Measurements from ENCODE around the gene GNG13. TPM values are rescaled to one million over a fixed set of nuclear protein-coding genes. Genes with fewer than 3 reads are reported as not detected.

Gene GNG13
- total and polyA plus RNA-seq, 9 of the 15 experiments (the other 6 are each of a cell fraction or from before 2014, with no cell fraction given): not detected

- TF ChIP-seq E2F6 (IDR thresholded peaks at IDR 0.05; ENCODE audit: borderline replicate concordance in 1 of 2, extremely low read depth in 1 of 2, insufficient read depth in 1 of 2, insufficient read length in 1 of 2, low read depth in 1 of 2, low read length in 1 of 2, poor library complexity in 1 of 2, severe bottlenecking in 1 of 2) (peak in 1 of 2 experiments; percentile 33), ZBTB7A (IDR thresholded peaks at IDR 0.05; ENCODE audit: borderline replicate concordance, control insufficient read depth, low read depth, low read length) (0 out of 2 replicates have a peak, but pooled peaks have one; percentile 21), MAZ (CRISPR knock-in tag; conservative IDR thresholded peaks at IDR 0.05 in 1 of 2, IDR thresholded peaks at IDR 0.05 in 1 of 2) (peak; percentile 14 to 75; a peak in 3 of 4 replicates), ARID2 (IDR thresholded peaks at IDR 0.05) (peak; percentile 40; the same call in 1 of the 2 replicates), RB1 (IDR thresholded peaks at IDR 0.05; ENCODE audit: low read depth) (peak; percentile 66; the same call in 1 of the 2 replicates), HBP1 (CRISPR knock-in tag; IDR thresholded peaks at IDR 0.05) (no peak), REST (IDR thresholded peaks at IDR 0.05; ENCODE audit: borderline replicate concordance) (peak; percentile 88), REST (CRISPR knock-in tag; IDR thresholded peaks at IDR 0.05; ENCODE audit: low read depth) (no peak), THRAP3 (IDR thresholded peaks at IDR 0.05; ENCODE audit: borderline replicate concordance) (0 out of 2 replicates have a peak, but pooled peaks have one; percentile 59), ZNF75A (CRISPR knock-in tag; IDR thresholded peaks at IDR 0.05) (no peak), MYC (IDR thresholded peaks at IDR 0.05; ENCODE audit: low read depth, low read length) (peak; percentile 18; the same call in 1 of the 2 replicates), MYC (CRISPR knock-in tag; IDR thresholded peaks at IDR 0.05; ENCODE audit: borderline replicate concordance, low read depth) (no peak)
These were observed 14.7 kb downstream of the GNG13 start (continued) for GRCh38 chr16:785563-786535.

Data from K562 (cell line).